PC-9 (cell line): ENCODE measurements around the gene CRIP1. TPM values are rescaled to one million over a fixed set of nuclear protein-coding genes. Genes with fewer than 3 reads are reported as not detected.

Experiments
- BruUV-seq: library from RNA; stranded (reverse); fragments of 400-500 nt; replicated peaks from 2 replicates; lab custom pipeline; 2021; lab: Mats Ljungman, UMichigan
- CTCF ChIA-PET: fragments of 300-600 bp; sonication (Branson Sonifier 250); formaldehyde crosslinking; loops from one replicate; lab custom pipeline; 2022; ENCODE audit warnings: antibody characterized with exemption; lab: Charles Lee
- POLR2A ChIA-PET: fragments of 300-600 bp; sonication (Branson Sonifier 250); formaldehyde crosslinking; loops from one replicate; lab custom pipeline; 2022; ENCODE audit warnings: antibody characterized with exemption; ENCODE audit not compliant: unreplicated experiment; lab: Charles Lee
- DNase-seq, 2 experiments: peaks; one replicate each; pipeline versions ENCODE4 v3.0.0 to v3.0.0-alpha.2; 2015 to 2022; ENCODE audit warnings: mixed read lengths in 1 of 2
- H2AFZ ChIP-seq: fragments of 200-600 bp; sonication (generic); 2 replicates; pipeline ENCODE4 v1.8.1; 2017; ENCODE audit warnings: antibody characterized with exemption
- H3F3A ChIP-seq: fragments of 200-600 bp; sonication (generic); 2 replicates; pipeline ENCODE4 v1.8.1; 2017; ENCODE audit warnings: antibody characterized with exemption, mild to moderate bottlenecking, low read depth; ENCODE audit not compliant: insufficient read depth
- H3K27ac ChIP-seq: fragments of 200-600 bp; sonication (generic); 2 replicates; pipeline ENCODE4 v1.6.1; 2016; ENCODE audit warnings: mixed run types
- H3K27me3 ChIP-seq: fragments of 200-600 bp; sonication (generic); 2 replicates; pipeline ENCODE4 v1.6.1; 2016; ENCODE audit warnings: low read depth, mixed run types; ENCODE audit not compliant: insufficient read depth
- H3K36me3 ChIP-seq: fragments of 200-600 bp; sonication (generic); 2 replicates; pipeline ENCODE4 v1.6.1; 2016; ENCODE audit warnings: low read depth, mixed run types
- H3K4me1 ChIP-seq: fragments of 200-600 bp; sonication (generic); replicated peaks from 2 replicates; pipeline ENCODE4 v1.6.1; 2016; ENCODE audit warnings: mixed run types; ENCODE audit not compliant: insufficient read depth
- H3K4me2 ChIP-seq: fragments of 200-600 bp; sonication (generic); 2 replicates; pipeline ENCODE4 v1.6.1; 2017; ENCODE audit warnings: mixed run types
- H3K4me3 ChIP-seq: fragments of 200-600 bp; sonication (generic); 2 replicates; pipeline ENCODE4 v1.6.1; 2016; ENCODE audit warnings: mixed run types
- H3K79me2 ChIP-seq: fragments of 200-600 bp; sonication (generic); 2 replicates; pipeline ENCODE4 v1.6.1; 2017; ENCODE audit warnings: low read depth, mixed run types
- H3K9me2 ChIP-seq: fragments of 200-600 bp; sonication (generic); 2 replicates; pipeline ENCODE4 v1.8.1; 2017; ENCODE audit warnings: mild to moderate bottlenecking; ENCODE audit not compliant: insufficient read depth
- H3K9me3 ChIP-seq: fragments of 200-600 bp; sonication (generic); 2 replicates; pipeline ENCODE4 v1.8.1; 2016; ENCODE audit warnings: low read depth; ENCODE audit not compliant: insufficient read depth
- H4K20me1 ChIP-seq: fragments of 200-600 bp; sonication (generic); 2 replicates; pipeline ENCODE4 v1.8.1; 2017; ENCODE audit not compliant: insufficient read depth
- EZH2 ChIP-seq: fragments of 200-600 bp; sonication (generic); IDR thresholded peaks from 2 replicates; pipeline ENCODE4 v1.8.0; 2017; ENCODE audit warnings: antibody characterized with exemption, low read depth
- intact Hi-C: fragments of 100-400 bp; cut with micrococcal nuclease; formaldehyde crosslinking; loops from one replicate; pipeline ENCODE4 v1.10.0; 2022; ENCODE audit not compliant: unreplicated experiment
- total RNA-seq: library from RNA; stranded (reverse); gene quantifications from 2 replicates; pipeline ENCODE4 v1.2.3, GENCODE V29; 2021
- TF ChIP-seq, protein P1 (sequence below): fragments of 200-600 bp; sonication (generic); conservative IDR thresholded peaks from 2 replicates; pipeline ENCODE4 v1.6.1; 2017; ENCODE audit warnings: mixed run types, antibody characterized with exemption, mild to moderate bottlenecking, moderate library complexity

CRIP1 gene
- total RNA-seq, 1 experiment from 2014 or later = 296 TPM

DNA sequence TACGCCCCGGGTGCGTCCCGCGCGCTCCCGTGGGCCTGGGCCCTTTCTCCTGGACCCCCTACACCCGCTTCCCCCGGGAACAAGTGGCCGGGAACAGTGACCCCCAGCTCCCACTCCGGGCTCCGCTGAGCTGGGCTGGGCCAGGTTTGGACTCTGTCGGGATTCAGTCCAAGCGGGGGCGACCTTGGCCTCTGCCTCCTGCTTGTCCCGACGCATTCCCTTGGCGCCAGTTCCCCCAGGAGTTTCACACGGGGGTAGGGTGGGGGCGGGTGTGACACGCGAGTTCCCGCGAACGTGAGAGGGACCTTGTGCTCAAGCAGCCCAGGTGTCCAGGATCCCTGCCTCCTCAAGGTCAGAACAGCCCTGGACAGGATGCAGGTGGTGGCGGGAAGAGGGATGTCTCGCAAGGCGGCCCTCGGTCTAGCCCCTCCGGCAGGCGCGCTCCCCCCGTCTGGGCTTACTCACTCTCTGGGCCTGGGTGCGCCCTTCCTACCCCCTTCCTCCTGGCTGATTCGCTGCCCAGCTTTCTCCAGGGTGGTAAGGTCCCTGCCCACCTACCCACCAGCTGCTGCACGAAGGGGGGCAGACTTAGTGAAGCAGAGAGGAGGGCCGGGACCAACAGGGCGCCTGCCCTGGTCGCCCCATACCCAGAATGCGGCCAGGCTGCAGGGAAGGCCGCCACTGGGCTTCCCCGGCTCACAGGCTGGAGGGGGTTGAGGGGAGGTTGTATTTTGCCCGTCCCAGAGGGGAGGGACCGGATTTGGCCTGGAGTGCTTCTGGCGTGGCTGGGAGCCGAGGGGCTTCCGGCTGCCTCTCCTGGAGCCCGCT is 11.2 kb upstream of the CRIP1 start:
- no peak for TF ChIP-seq EZH2
- TF ChIP-seq, protein P1, sequence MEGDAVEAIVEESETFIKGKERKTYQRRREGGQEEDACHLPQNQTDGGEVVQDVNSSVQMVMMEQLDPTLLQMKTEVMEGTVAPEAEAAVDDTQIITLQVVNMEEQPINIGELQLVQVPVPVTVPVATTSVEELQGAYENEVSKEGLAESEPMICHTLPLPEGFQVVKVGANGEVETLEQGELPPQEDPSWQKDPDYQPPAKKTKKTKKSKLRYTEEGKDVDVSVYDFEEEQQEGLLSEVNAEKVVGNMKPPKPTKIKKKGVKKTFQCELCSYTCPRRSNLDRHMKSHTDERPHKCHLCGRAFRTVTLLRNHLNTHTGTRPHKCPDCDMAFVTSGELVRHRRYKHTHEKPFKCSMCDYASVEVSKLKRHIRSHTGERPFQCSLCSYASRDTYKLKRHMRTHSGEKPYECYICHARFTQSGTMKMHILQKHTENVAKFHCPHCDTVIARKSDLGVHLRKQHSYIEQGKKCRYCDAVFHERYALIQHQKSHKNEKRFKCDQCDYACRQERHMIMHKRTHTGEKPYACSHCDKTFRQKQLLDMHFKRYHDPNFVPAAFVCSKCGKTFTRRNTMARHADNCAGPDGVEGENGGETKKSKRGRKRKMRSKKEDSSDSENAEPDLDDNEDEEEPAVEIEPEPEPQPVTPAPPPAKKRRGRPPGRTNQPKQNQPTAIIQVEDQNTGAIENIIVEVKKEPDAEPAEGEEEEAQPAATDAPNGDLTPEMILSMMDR = no peak
- H3K27me3 ChIP-seq = no peaks in the 10 kb centered on the region
- peak overlapping the region; percentile 78 for H3K4me2 ChIP-seq
- H3K27ac ChIP-seq = no peak overlapping the region
- BruUV-seq = TSS peak; percentile 27
- peak overlapping the region; percentile 56; the same call in 1 of the 2 replicates for H3K4me3 ChIP-seq
- H3K9me3 ChIP-seq = no peaks in the 10 kb centered on the region
- H4K20me1 ChIP-seq = no peaks in the 10 kb centered on the region; the same call in 1 of the 2 replicates
- peaks cover 21% of the 10 kb centered on the region; the same call in 1 of the 2 replicates for H3F3A ChIP-seq
- H3K79me2 ChIP-seq = no peaks in the 10 kb centered on the region
- CTCF ChIA-PET = no interaction called here
- H3K9me2 ChIP-seq = no peaks in the 10 kb centered on the region
- no peak for DNase-seq
- peaks cover 25% of the 10 kb centered on the region for H3K4me1 ChIP-seq
- H3K36me3 ChIP-seq = no peaks in the 10 kb centered on the region
- H2AFZ ChIP-seq = no peak overlapping the region
- intact Hi-C loops = no loop called here
- POLR2A ChIA-PET = no interaction called here

DNA sequence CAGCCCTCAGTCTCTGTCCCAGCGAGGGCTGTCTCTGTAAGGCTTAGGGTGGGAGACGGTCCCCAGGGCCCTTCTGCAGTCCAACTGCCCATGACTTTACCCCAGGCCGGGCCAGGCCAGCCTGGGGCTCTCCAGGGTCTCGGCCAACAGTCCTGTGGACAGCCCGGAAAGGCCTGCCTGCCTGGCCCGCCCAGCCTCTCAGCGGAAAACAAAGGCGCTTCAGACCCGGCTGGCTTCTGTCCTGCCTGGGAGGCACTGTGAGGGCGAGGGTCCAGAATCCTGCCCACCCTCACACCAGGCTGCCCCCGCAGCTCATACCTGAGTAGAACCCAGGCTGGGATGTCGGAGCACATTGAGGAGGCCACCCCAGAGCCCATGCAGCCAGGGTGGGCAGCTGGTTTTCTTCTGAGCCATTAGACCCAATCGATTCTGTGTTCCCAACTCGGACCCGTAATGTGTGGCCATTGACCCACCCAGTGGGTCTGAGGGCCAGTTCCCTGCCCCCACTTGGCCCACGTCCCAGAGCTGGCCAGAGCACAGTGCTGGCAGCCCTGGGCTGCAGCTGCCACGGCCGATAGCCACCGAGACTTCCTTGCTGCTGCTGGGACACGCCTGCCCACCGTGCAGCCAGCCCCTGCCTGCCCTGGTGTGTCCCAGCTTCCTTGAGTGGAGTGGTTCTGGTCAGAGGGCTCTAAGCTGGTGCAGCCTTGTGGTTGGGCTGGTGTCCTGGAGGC is 10.4 kb upstream of the CRIP1 start:
- no peak overlapping the region for H3K27ac ChIP-seq
- H3K27me3 ChIP-seq = no peaks in the 10 kb centered on the region
- H3K4me2 ChIP-seq = no peak overlapping the region
- H3K9me2 ChIP-seq = no peaks in the 10 kb centered on the region
- no peaks in the 10 kb centered on the region for H3K36me3 ChIP-seq
- ChIA-PET CTCF (no interaction called here), POLR2A (no interaction called here)
- BruUV-seq = no TSS peak
- no peaks in the 10 kb centered on the region for H3K79me2 ChIP-seq
- TF ChIP-seq, protein P1 = no peak
- no peak overlapping the region for H2AFZ ChIP-seq
- H4K20me1 ChIP-seq = no peaks in the 10 kb centered on the region; the same call in 1 of the 2 replicates
- intact Hi-C loops = no loop called here
- H3K9me3 ChIP-seq = no peaks in the 10 kb centered on the region
- H3F3A ChIP-seq = peaks cover 26% of the 10 kb centered on the region
- no peak overlapping the region for H3K4me3 ChIP-seq
- H3K4me1 ChIP-seq = peaks cover 32% of the 10 kb centered on the region
- DNase-seq = no peak

DNA sequence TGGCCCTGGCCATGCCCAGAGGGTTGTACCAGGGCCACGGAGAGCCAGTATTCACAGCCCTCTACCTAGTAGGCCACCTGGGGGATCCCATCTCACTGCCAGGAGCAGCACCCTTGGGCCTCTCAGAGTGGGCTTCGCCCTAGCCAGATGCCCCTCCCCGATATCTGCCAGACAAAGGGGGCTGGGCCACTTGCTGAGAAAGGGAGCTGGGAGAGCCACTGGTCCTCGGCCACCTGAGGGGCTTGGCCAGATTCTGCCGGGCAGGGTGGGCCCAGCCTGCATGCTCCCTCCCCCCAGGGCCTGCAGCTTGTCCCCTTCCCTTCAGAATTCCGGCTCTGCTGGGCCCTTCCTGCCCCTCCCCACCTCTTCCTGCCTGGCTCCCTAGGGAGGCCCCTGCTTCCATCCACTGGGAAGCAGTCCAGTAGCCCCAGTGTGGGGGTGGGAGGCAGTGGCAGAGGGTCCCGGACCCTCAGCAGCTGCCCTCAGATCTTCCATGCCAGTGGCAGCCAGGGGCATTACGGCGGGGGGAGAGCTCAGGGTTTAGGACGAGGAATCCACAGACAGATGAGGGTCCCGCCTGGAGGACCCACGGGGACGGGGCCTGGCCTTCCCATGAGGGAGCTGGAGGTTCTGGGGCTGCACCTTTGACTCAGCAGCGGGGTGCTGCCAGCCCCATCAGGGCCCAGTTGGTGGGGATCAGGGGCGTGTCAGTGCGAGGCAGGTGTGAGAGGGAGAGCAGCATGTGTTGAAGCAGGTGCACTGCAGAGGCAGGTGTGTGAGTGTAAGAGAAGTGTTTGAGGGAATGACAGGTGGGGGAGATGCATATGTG is 9.6 kb upstream of the CRIP1 start:
- H3K4me3 ChIP-seq = no peak overlapping the region
- H3K4me2 ChIP-seq = no peak overlapping the region
- no peak overlapping the region for H2AFZ ChIP-seq
- H4K20me1 ChIP-seq = no peaks in the 10 kb centered on the region; the same call in 1 of the 2 replicates
- CTCF ChIA-PET = no interaction called here
- no peaks in the 10 kb centered on the region for H3K9me3 ChIP-seq
- no peaks in the 10 kb centered on the region for H3K36me3 ChIP-seq
- no TSS peak for BruUV-seq
- no peaks in the 10 kb centered on the region for H3K79me2 ChIP-seq
- POLR2A ChIA-PET = no interaction called here
- no peak overlapping the region for H3K27ac ChIP-seq
- H3K9me2 ChIP-seq = no peaks in the 10 kb centered on the region
- DNase-seq = no peak
- intact Hi-C loops = no loop called here
- peaks cover 35% of the 10 kb centered on the region for H3K4me1 ChIP-seq
- TF ChIP-seq EZH2 = no peak
- TF ChIP-seq, protein P1 = no peak
- no peaks in the 10 kb centered on the region for H3K27me3 ChIP-seq
- peaks cover 26% of the 10 kb centered on the region for H3F3A ChIP-seq
